Uterus (tissue), 4 donors: ENCODE results near the gene AAGAB. TPM values are rescaled to one million over a fixed set of nuclear protein-coding genes. Genes with fewer than 3 reads are reported as not detected.

Experiments used
- DNase-seq, 2 donors: peaks; one replicate each; pipeline ENCODE4 v3.0.0-alpha.2; 2019 to 2020
- H3K27ac ChIP-seq, 2 donors: fragments of 200-600 bp; sonication (generic); 1 replicate in 1 of 2; 2 replicates in 1 of 2; pipeline ENCODE4 v1.5.1; 2016 to 2018
- H3K27me3 ChIP-seq, 2 donors: fragments of 200-600 bp; sonication (generic); one replicate each; pipeline ENCODE4 v1.5.1; 2018 to 2019; ENCODE audit warnings: control low read depth in 1 of 2
- H3K36me3 ChIP-seq, 2 donors: fragments of 200-600 bp; sonication (generic); one replicate each; pipeline ENCODE4 v1.5.1; 2019; ENCODE audit warnings: control low read depth in 1 of 2
- H3K4me1 ChIP-seq, 2 donors: fragments of 200-600 bp; sonication (generic); one replicate each; pipeline ENCODE4 v1.5.1; 2018 to 2019; ENCODE audit warnings: control low read depth in 1 of 2
- H3K4me3 ChIP-seq, 2 donors: fragments of 200-600 bp; sonication (generic); 1 replicate in 1 of 2; 2 replicates in 1 of 2; pipeline ENCODE4 v1.5.1; 2018 to 2019; ENCODE audit warnings: mild to moderate bottlenecking in 1 of 2
- H3K9me3 ChIP-seq, 2 donors: fragments of 200-600 bp; sonication (generic); one replicate each; pipeline ENCODE4 v1.5.1; 2019; ENCODE audit warnings: control low read depth in 1 of 2
- CTCF ChIP-seq, 4 experiments: fragments of 200-600 bp in 2 of 4; fragments of 450-650 bp in 2 of 4; sonication (generic) in 2 of 4; IDR thresholded peaks; one replicate each; pipeline ENCODE4 v1.5.1; 2016 to 2019; ENCODE audit warnings: antibody characterized with exemption in 4 of 4, mild to moderate bottlenecking in 2 of 4, moderate library complexity in 1 of 4
- POLR2A ChIP-seq, 2 donors: fragments of 450-650 bp; IDR thresholded peaks; one replicate each; pipeline ENCODE4 v1.6.1; 2016; ENCODE audit warnings: antibody characterized with exemption in 2 of 2, mild to moderate bottlenecking in 1 of 2, moderate library complexity in 1 of 2
- intact Hi-C: fragments of 100-400 bp; cut with DNase I; formaldehyde crosslinking; loops from one replicate; pipeline ENCODE4 v1.15.1; 2023; ENCODE audit warnings: low total_unique reads
- total RNA-seq, 4 donors: library from RNA; depleted of rRNA in 3 of 4; stranded (reverse); fragments of >200 nt in 3 of 4; gene quantifications; one replicate each; pipeline versions ENCODE4 v1.1.0 to v1.2.4, GENCODE V29; 2014 to 2023
- donor health status: DM: yes; HTN: yes; CAD: no.

Gene AAGAB
- total RNA-seq, 4 donors from 2014 or later = 25.5 to 44.8 (median 39.4) TPM

- intact Hi-C loops = no loop called here
- Histone ChIP-seq H3K27ac (peak overlapping the region; percentile 81 to 92), H3K9me3 (no peaks in the 10 kb centered on the region), H3K27me3 (no peaks in the 10 kb centered on the region), H3K4me3 (no peak overlapping the region), H3K36me3 (no peaks in the 10 kb centered on the region), H3K4me1 (peaks cover 3 to 4% of the 10 kb centered on the region in 2 donors)
- TF ChIP-seq CTCF (IDR thresholded peaks at IDR 0.05) (no peak), POLR2A (IDR thresholded peaks at IDR 0.05) (no peak)
- no peak for DNase-seq
Observed at GRCh38 chr15:67196222-67196621, 58.2 kb downstream of the AAGAB start.

GRCh38 chr15:67195305-67195704 lies 59.2 kb downstream of the AAGAB start:
- H3K36me3 ChIP-seq = no peaks in the 10 kb centered on the region
- H3K27me3 ChIP-seq = no peaks in the 10 kb centered on the region
- intact Hi-C loops = no loop called here
- H3K27ac ChIP-seq = peak overlapping the region; percentile 81 to 92
- no peak for TF ChIP-seq POLR2A (IDR thresholded peaks at IDR 0.05)
- no peak for TF ChIP-seq CTCF (IDR thresholded peaks at IDR 0.05)
- H3K4me3 ChIP-seq = no peak overlapping the region
- no peak for DNase-seq
- no peaks in the 10 kb centered on the region for H3K9me3 ChIP-seq
- H3K4me1 ChIP-seq = peaks cover 3 to 4% of the 10 kb centered on the region in 2 donors

GRCh38 chr15:67194171-67195114 lies 60.0 kb downstream of the AAGAB start:
- no peaks in the 10 kb centered on the region for H3K36me3 ChIP-seq
- DNase-seq = peak in 1 of 2 donors; percentile 28
- intact Hi-C loops = no loop called here

GRCh38 chr15:67193223-67193990 lies 61.1 kb downstream of the AAGAB start:
- H3K9me3 ChIP-seq = no peaks in the 10 kb centered on the region
- peak overlapping the region; percentile 81 to 92 for H3K27ac ChIP-seq
- TF ChIP-seq POLR2A (IDR thresholded peaks at IDR 0.05) (no peak), CTCF (IDR thresholded peaks at IDR 0.05) (no peak)
- H3K4me3 ChIP-seq = no peak overlapping the region
- peak; percentile 67 to 80 for DNase-seq
- intact Hi-C loops = no loop called here
- H3K4me1 ChIP-seq = peaks cover 8 to 17% of the 10 kb centered on the region in 2 donors
- H3K36me3 ChIP-seq = no peaks in the 10 kb centered on the region
- no peaks in the 10 kb centered on the region for H3K27me3 ChIP-seq

More at GRCh38 chr15:67194171-67195114, 60.0 kb downstream of the AAGAB start:
- Histone ChIP-seq H3K4me1 (peaks cover 3 to 11% of the 10 kb centered on the region in 2 donors), H3K9me3 (no peaks in the 10 kb centered on the region), H3K4me3 (no peak overlapping the region), H3K27me3 (no peaks in the 10 kb centered on the region), H3K27ac (peak overlapping the region; percentile 81 to 92)
- no peak for TF ChIP-seq POLR2A (IDR thresholded peaks at IDR 0.05)
- no peak for TF ChIP-seq CTCF (IDR thresholded peaks at IDR 0.05)
